IPS-15b (cell line): ENCODE results near the gene ACSL5.
"Not testable (repeated sequence)": the region's sequence is repeated elsewhere in the genome, so short reads cannot be mapped to it uniquely, and the experiment has no call there.

ENCODE experiments used
- H3K27me3 ChIP-seq: one replicate; pipeline ENCODE4 v1.6.1; 2013; ENCODE audit warnings: low read length; ENCODE audit not compliant: control insufficient read depth, insufficient read depth
- H3K36me3 ChIP-seq: one replicate; pipeline ENCODE4 v1.6.1; 2013; ENCODE audit warnings: low read length; ENCODE audit not compliant: control insufficient read depth, insufficient read depth
- H3K4me1 ChIP-seq: one replicate; pipeline ENCODE4 v1.6.1; 2013; ENCODE audit warnings: mild to moderate bottlenecking, low read length; ENCODE audit not compliant: control insufficient read depth, insufficient read depth
- H3K4me3 ChIP-seq: one replicate; pipeline ENCODE4 v1.5.1; 2013; ENCODE audit warnings: low read depth, low read length
- H3K9ac ChIP-seq: one replicate; pipeline ENCODE4 v1.6.1; 2013; ENCODE audit warnings: low read depth, mild to moderate bottlenecking, low read length
- H3K9me3 ChIP-seq: one replicate; pipeline ENCODE4 v1.6.1; 2013; ENCODE audit warnings: mild to moderate bottlenecking, low read length; ENCODE audit not compliant: control insufficient read depth, insufficient read depth

Gene ACSL5

GRCh38 chr10:112461029-112461887 lies 87.3 kb downstream of the ACSL5 start:
- Histone ChIP-seq H3K4me1 (no peaks in the 10 kb centered on the region), H3K9me3 (no peaks in the 10 kb centered on the region), H3K4me3 (no peak overlapping the region), H3K36me3 (peaks cover 6% of the 10 kb centered on the region), H3K9ac (no peak overlapping the region), H3K27me3 (no peaks in the 10 kb centered on the region)

GRCh38 chr10:112464074-112464473 lies 90.2 kb downstream of the ACSL5 start:
- not testable (repeated sequence) for H3K36me3 ChIP-seq, H3K4me1 ChIP-seq

GRCh38 chr10:112465299-112465883 lies 91.5 kb downstream of the ACSL5 start:
- Histone ChIP-seq H3K27me3 (no peaks in the 10 kb centered on the region), H3K36me3 (peaks cover 6% of the 10 kb centered on the region), H3K9me3 (no peaks in the 10 kb centered on the region), H3K4me3 (no peak overlapping the region), H3K4me1 (no peaks in the 10 kb centered on the region), H3K9ac (no peak overlapping the region)

More at GRCh38 chr10:112464074-112464473, 90.2 kb downstream of the ACSL5 start:
- H3K27me3 ChIP-seq, H3K9me3 ChIP-seq, H3K4me3 ChIP-seq, H3K9ac ChIP-seq: not testable (repeated sequence)

- no peaks in the 10 kb centered on the region for H3K4me1 ChIP-seq
- H3K9me3 ChIP-seq: no peaks in the 10 kb centered on the region
- H3K36me3 ChIP-seq: peaks cover 2% of the 10 kb centered on the region
- H3K4me3 ChIP-seq: no peak overlapping the region
- no peak overlapping the region for H3K9ac ChIP-seq
- no peaks in the 10 kb centered on the region for H3K27me3 ChIP-seq
These were observed 92.9 kb downstream of the ACSL5 start for GRCh38 chr10:112466802-112467201.

GRCh38 chr10:112467541-112468075 lies 93.7 kb downstream of the ACSL5 start:
- no peaks in the 10 kb centered on the region for H3K9me3 ChIP-seq
- no peak overlapping the region for H3K9ac ChIP-seq
- no peak overlapping the region for H3K4me3 ChIP-seq
- H3K27me3 ChIP-seq: no peaks in the 10 kb centered on the region
- peaks cover 2% of the 10 kb centered on the region for H3K36me3 ChIP-seq
- peaks cover 3% of the 10 kb centered on the region for H3K4me1 ChIP-seq

- no peak overlapping the region for H3K4me3 ChIP-seq
- H3K9ac ChIP-seq: no peak overlapping the region
- no peaks in the 10 kb centered on the region for H3K36me3 ChIP-seq
- H3K27me3 ChIP-seq: no peaks in the 10 kb centered on the region
- H3K4me1 ChIP-seq: peaks cover 3% of the 10 kb centered on the region
- no peaks in the 10 kb centered on the region for H3K9me3 ChIP-seq
These were observed 98.1 kb downstream of the ACSL5 start for GRCh38 chr10:112471878-112472487.

- H3K9ac ChIP-seq: no peak overlapping the region
- peaks cover 3% of the 10 kb centered on the region for H3K4me1 ChIP-seq
- H3K36me3 ChIP-seq: no peaks in the 10 kb centered on the region
- no peaks in the 10 kb centered on the region for H3K9me3 ChIP-seq
- no peaks in the 10 kb centered on the region for H3K27me3 ChIP-seq
- H3K4me3 ChIP-seq: no peak overlapping the region
These were observed 101.8 kb downstream of the ACSL5 start for GRCh38 chr10:112475575-112476218.
